DMS53 (cell line): ENCODE results near the gene XIRP2.
"Not testable (repeated sequence)": the region's sequence is repeated elsewhere in the genome, so short reads cannot be mapped to it uniquely, and the experiment has no call there.

Experiments
- DNase-seq: peaks from one replicate; lab custom pipeline; 2025; lab: John Stamatoyannopoulos, UW

XIRP2 gene

DNA sequence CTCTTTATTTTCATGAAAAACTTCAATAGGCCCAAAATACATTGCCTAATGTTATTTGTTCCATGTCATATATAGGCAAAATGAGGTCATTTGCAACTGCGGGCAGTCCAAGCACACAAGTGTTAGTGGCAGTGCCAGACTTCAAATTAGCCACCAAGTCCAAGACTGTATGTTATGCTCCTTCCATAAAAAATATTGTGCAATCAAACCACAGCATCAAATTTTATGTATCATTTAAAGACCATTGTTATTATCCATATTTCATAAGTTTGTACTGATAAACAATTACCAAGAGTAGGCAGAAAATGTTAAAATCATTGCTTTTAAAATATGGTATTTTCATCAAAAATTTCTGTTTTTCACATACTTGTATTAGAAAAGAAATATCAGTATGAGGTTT is 54.1 kb downstream of the XIRP2 start:
- DNase-seq = no peak

DNA sequence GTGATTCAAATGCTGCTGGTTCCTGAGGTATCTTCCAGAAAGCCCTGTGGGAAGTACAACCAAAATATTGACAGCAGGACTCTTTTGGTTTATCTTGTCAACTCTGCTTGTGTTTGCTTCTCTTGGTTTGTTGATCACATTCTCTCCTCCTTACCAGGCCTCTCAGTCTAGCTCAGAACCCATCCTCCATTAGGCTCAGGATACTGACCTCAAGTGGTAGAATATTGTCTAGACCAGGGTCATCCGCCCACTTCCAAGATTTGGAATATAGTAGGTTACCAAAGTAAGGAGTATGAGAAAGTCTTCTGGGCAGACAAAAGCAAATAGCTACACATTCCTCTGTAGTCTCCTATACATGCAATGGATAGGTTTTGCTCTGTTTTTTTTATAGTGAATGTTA is 56.6 kb downstream of the XIRP2 start:
- no peak for DNase-seq

DNA sequence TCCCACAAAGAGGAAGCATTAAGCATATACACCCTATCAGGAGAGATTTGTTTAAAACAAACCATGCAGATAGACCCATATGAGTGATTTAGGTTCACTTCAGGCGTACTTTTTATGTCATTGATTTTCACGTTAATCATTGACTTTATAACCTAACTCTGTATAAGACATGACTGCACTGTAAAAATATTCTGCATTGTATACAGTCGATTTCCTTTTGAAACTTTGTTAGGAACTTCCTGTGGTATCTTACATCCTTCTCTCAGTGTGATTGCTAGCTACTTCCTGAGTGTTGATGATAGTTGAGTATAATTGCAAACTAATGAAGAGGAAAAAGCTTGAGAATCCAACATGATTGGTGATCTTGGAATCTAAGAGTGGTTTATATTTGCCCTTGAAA is 69.4 kb downstream of the XIRP2 start:
- DNase-seq = no peak

DNA sequence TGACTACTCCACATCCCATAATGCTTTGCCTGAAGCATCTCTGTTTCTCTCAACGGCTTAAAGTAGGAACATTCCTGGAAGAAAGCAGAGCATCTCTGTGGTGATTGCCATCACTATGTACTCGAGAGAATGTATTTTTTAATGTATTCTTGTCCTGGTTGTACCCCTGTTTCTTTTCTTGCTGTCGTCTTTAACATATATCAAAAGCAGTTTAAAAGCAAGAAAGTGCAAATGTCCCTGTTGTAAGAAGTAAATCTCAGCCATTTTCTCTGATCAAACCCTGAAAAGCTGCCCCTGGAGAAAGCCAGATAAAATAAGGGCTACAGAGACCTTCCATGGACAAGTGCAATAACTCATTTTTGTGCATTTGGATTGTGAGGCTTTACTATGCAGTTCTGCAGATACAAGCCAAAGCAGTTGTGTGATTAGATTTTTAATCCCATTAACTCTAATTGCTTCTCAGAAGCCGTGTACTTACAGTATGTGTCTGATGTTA is 70.8 kb downstream of the XIRP2 start:
- no peak for DNase-seq

DNA sequence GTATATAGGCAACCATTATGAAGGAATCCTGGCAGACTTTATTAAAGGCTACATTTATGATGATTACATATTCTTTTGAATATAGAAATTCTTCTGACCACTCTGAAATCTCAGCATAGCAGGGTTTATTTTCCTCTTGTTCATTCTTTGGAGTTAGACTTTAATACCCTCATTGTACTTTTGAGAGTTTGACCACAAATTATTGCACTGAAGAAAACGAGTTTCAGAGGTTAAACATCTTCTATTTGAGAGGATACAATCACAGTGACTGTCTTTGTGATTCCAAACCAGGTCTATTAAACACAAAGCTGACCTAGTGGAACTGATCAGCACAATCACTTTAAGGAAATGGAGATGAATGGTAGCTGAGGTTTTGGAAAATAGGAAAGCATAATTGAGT is 71.3 kb downstream of the XIRP2 start:
- no peak for DNase-seq

DNA sequence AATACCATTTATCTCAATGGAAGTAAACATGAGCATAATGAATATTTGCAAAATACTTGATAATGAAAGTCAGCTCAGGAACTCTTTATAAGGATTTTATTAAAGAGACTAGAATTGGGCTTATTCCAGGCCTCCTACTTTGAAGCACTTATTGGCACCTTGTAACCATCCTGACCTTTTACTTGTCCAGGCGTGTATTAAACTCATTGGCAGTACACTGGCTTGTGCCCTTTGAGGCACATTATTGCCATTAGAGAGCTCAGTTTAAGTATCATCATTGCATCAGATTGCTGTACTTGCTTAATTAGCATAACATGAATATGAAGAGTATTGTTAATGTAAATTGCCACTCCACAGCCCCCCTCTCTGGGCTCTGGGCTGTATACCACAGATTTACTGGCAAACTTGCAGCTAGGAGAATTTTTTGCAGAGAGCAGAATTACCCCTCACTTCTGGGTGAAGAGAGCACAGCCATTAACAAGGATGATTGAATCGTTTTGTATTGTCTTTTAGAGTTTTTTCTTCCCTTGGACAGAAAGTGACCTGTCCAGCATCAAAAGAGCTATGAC is 72.5 kb downstream of the XIRP2 start:
- DNase-seq = no peak

DNA sequence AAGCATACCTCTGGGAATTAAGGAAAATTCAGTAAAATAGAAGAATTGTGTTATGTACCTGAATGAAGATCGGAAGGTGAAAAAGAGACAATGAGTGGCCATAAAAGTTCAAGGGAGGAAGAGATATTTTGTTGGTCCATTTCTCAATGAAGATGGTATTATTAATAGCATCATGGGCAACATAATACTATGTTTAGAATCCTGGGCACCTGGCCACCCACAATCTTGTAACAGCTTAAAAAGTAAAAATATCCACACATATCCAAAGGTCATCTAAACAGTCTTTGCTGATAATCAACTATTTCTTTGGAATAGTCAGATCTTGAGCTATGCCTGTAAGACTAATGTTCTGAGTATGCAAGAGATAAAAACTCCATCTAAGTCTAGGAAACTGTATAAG is 73.7 kb downstream of the XIRP2 start:
- no peak for DNase-seq

DNA sequence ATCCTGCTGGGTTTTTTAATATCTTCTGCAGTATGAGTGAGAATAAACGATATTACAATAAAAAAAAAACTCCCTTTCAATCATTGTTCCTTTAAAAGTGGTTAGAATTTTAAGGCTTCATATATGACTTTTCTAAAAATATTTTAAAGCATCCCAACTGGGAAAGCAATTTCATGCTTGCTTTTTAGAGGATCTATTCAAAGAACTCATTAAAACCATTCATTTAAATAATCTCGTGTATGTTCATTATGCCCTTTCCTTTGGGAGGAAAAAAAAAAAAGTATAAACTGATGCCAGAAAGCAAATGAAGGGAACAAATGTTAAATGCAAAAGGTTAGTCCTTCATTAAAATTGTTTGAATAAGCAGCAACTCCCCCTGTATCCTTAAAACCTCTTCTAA is 81.2 kb downstream of the XIRP2 start:
- DNase-seq = no peak

DNA sequence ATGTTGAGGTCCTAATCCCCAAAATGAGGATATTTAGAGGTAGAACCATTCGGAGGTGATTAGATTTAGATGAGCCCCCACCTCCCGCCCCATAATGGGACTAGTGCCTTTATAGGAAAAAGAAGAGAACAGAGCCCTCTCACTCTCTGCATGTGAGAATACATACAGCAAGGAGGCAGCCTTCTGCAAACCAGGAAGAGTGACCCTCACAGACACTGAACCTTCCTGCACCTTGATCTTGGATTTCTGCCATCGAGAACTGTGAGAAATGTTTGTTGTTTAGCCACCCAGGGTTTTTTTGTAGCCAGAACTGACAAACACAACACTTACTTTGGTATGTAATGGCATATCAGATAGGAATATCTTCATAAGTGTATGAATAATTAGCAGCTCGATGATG is 83.7 kb downstream of the XIRP2 start:
- DNase-seq = no peak

DNA sequence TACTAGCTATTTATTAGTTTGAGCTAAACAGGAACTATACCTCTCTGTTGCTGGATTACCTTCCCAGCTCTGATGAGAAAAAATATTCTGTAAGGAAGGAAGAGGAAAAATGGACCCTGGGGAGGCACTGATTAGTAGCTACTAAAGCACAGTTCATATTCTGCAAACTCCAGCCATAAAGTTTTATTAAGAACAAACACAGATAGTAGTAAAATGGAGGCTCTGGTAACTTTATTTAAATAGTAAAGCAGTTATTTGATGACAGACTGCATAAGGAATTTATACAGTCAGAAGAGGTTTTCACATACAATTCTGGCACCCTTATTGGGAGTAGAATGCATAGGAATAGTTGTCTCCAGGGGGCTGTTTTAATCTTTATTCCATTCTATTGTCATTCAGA is 84.1 kb downstream of the XIRP2 start:
- no peak for DNase-seq

DNA sequence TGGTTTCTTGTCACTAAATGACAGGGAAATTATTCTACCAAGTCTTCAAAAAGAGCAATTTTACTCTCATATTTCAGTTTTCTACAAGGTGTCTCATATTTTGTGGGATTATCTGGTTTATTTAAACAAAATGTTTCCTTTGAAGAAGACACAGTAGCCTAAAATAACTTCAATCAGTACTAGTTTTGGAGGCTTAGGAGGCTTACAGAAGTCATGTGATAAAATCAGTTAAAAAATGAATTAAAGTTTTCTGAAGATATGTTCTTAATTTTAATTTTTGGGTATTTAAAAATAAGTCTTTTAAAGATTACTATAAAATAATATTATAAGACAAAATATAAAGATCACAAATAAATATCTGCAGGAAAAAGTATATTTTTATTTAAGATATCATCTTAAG is 95.9 kb downstream of the XIRP2 start:
- no peak for DNase-seq

DNA sequence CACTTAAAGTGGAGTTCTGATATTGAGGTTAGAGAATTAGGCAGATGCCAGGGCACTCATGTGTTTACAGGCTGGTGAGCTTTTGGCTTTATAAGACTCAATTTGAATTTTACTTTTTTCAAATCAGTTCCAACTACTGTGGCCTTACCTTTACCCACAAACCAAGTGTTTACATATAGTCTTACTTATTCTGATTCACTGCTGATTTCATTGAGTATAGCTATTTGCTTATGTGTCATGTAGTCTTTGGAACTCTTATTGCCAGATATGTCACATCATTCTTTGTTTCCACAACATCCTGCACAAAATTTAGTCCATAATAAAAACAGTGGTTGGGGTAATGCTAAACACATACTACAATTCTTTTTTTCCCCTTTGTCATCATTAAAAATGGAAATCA is 96.5 kb downstream of the XIRP2 start:
- peak; percentile 21 for DNase-seq

DNA sequence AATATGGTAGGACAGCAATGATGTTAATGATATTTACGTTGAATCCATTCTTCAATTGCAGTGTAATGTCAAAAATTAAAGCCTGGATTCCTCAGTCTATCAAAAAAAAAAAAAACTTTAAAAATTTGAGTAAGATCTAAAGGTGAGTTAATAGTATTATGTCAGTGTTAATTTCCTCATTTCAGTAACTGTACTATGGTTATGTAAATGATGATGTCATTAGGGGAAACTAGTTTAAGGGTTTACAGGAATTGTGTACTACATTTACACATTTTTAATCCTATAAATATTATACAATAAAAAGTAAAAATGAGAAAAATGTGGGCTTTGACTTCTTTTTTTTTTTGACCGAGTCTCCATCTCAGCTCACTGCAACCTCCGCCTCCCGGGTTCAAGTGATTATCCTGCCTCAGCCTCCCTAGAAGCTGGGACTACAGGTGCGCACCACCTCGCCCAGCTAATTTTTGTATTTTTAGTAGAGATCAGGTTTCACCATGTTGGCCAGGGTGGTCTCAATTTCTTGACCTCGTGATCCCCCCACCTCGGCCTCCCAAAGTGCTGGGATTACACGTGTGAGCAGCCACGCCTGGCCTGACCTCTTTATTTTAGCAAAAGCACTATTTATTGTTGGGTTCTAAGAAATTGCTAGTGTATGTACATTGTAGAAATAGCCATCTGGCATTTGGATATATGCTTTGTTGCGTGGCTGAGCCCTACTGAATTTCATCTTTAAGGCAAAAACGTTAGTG is 106.5 kb downstream of the XIRP2 start:
- no peak for DNase-seq

DNA sequence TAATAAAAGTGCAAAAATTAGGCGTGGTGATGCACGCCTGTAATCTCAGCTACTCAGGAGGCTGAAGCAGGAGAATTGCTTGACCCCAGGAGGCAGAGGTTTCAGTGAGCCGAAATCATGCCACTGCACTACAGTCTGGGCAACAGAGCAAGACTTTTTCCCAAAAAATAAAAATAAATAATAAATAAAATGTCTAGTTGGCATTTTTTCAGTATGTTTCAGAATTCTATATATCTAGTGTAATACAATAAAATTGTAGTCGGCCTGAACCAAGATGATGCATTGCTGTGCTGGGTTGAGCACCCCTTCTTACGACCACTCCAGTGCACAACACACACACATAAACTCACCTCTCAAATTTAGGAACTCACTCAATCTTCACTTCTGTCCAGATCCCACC is 108.2 kb downstream of the XIRP2 start:
- DNase-seq = no peak

DNA sequence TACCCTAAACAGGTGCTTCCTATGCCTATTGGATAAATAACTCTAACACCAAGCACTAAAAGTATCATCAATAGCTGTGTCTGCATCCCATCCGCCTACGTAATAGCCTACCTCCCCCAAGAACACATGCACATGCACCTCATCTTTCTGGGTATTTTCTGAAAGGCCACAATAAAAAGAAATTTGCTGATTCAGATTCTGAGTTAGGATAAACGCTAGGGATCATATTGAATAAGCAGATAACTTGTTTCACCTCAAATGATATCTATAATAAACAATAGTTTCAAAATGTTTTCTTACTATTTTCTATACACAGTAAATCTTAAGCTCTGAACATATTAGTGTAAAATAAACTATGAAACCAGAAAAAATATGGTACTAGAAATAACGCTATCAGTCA is 112.9 kb downstream of the XIRP2 start:
- DNase-seq = no peak

DNA sequence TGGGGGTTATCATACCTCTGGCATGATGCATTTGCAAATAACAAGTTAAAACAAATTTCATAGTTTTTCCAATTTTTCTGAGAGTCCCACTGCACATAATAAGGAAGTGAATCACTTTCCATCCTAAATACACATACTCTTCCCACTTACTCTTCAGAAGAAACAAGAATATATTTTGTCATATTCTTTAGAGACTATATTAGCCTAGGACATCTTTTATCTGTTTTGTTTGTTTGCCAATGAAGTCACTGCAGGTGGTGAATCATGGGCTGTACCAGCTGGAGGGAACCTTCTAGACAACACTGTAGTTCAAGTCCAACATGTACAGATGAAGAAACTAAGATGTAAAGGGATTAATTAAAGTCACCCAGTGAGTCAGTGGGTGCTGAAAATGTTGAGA is 116.8 kb downstream of the XIRP2 start:
- DNase-seq = peak; percentile 48

DNA sequence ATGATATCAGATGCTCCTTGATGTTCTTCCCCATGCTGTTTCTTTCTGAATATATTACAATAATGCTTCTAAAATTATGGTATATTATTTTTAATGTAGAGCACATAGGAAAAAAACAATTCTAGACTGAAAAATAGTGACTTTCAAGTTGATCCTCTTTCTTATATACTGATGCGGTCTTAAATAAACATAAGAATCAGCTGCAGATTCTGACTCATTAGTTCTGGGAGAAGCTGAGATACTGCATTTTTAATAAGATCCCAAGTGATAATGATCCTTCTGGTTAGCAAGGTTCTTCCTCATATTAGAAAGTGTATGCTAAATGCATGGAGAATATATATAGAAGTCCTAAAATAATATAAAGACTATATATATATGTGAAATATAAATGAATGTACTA is 124.9 kb downstream of the XIRP2 start:
- no peak for DNase-seq

DNA sequence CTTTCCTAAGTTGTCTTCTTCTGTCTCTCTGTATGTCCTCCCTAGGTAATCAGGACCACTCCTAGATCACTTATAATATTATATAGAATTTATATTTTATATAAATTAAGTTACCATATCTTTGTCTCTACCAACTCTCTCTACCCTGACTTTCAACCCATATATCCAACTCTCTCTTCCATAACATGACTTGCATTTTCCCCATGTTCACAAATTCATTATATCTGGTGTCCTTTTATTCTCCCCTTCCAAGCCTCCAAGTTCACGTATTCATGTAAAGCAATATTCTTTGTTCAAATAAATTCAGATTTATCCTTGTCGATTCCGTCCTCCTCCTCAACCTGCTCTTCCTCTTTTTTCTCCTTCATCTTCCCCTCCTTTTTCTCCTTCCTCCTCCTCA is 127.5 kb downstream of the XIRP2 start:
- DNase-seq = no peak

DNA sequence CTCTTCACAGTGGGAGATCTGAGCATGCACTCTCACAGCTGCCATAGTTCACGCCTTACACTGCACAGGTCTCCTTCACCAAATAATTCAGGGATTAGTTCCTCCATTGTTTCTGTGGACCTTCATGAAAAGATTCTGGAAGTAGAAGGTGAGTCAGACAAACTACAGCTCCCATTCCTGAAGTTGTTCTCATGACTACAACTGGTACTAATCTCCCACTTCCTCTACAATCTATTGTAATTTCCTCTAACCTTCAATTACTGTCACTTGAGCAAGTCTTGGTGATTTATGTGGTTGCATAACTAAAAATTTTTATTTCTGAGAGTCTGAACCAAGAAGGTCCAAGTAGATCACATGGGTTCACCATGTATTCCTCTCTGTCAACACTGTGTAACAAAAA is 128.7 kb downstream of the XIRP2 start:
- peak; percentile 12 for DNase-seq

DNA sequence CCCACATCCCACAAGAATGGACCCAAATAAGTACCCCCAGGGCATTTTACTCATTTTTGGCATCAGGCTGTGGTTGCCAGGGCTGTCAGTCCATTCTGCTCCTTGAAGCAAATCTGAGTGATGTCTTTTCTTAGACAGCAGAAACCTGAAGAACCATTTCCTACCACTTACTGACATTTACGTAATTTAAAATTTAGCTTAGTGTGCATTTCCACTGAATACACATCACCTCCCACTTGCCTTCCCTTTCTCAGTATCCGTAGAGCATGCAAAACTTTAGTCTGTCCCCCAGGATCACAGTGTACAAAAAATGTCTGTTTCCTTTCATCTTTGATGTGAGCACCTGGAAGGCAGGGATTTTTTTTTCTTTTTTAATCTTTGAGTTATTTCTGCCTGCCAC is 130.3 kb downstream of the XIRP2 start:
- no peak for DNase-seq

DNA sequence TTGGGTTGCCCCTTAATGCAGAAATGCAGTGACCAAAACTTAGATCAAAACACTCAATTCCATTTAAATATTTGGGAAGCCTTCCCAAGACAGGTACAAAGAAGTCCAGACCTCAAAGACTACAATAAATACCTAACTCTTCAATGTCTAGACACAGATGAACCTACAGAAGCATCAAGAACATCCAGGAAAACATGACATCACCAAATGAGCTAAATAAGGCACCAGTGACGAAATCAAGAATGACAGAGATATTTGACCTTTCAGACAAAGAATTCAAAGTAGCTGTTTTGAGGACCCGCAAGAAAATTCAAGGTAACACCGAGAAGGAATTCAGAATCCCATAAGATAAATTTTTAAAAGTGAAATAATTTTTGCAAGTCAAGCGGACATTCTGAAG is 140.2 kb downstream of the XIRP2 start:
- DNase-seq = no peak

DNA sequence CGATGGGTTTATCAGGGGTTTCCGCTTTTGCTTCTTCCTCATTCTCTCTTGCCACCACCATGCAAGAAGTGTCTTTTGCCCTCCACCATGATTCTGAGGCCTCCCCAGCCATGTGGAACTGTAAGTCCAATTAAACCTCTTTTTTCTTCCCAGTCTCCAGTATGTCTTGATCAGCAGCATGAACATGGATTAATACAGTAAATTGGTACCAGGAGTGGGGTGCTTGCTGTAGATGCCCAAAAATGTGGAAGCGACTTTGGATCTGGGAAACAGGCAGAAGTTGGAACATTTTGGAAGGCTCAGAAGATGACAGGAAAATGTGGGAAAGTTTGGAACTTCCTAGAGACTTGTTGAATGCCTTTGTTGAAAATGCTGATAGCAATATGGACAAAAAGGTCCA is 146.7 kb downstream of the XIRP2 start:
- not testable (repeated sequence) for DNase-seq

DNA sequence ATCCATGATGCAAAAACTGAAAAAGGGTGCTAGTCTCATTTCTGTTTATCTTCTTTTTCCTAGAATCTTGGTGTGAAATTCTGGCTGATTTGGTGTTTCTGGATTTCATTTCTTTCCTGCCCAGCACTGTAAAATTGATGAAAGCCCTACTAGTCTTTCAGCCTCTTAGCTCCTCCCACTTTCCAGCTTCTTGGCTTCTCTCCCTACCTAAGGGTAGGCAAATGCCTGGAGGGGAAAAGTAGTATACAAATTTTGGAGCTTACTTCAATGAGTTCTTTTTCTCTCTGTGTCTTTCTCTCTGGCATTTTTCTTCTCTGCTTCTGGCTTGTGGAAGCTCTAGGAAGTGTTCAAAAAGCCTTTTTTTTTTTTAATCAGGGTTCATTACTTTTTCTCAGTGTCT is 160.5 kb downstream of the XIRP2 start:
- DNase-seq = no peak

DNA sequence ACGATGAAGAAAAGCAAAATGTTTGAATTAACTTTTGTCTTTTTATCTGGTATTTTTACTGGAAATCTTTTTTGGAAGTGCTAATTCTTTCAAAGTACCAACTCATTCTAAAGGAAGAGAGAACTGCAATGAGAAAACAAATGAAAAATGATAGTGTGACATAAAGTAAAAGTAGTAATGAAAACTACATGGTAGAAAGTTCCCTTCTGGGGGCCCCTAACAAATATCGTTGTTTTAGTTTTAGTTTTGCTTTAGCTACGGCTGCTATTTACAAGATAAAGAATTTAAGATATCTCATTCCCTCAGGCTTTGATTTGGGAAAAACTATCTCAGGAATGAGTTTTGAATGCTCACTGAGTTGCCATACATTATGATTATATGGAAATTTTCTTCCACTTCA is 161.4 kb downstream of the XIRP2 start:
- no peak for DNase-seq
